Nephron (organoid): ENCODE measurements around the gene GIMAP6.
"Not testable (repeated sequence)": the region's sequence is repeated elsewhere in the genome, so short reads cannot be mapped to it uniquely, and the experiment has no call there.

Source experiments
- H3K27ac Mint-ChIP-seq, 3 experiments: 2 replicates each; pipeline ENCODE4 v1.8.0; 2020; ENCODE audit warnings: mixed read lengths in 3 of 3, mild to moderate bottlenecking in 2 of 3, moderate library complexity in 1 of 3
- H3K27me3 Mint-ChIP-seq: 2 replicates; pipeline ENCODE4 v1.8.0; 2021; ENCODE audit warnings: low read depth, mild to moderate bottlenecking, moderate library complexity, mixed read lengths
- H3K36me3 Mint-ChIP-seq: 2 replicates; pipeline ENCODE4 v1.8.0; 2020; ENCODE audit warnings: low read depth, mixed read lengths
- H3K4me1 Mint-ChIP-seq: 2 replicates; pipeline ENCODE4 v1.8.0; 2020; ENCODE audit warnings: mixed read lengths
- H3K4me3 Mint-ChIP-seq, 3 experiments: 2 replicates each; pipeline ENCODE4 v1.8.0; 2020; ENCODE audit warnings: mild to moderate bottlenecking in 3 of 3, mixed read lengths in 3 of 3, moderate library complexity in 2 of 3
- H3K9me3 Mint-ChIP-seq: 2 replicates; pipeline ENCODE4 v1.8.0; 2020; ENCODE audit warnings: mixed read lengths
- TF ChIP-seq, protein P1 (sequence below), 3 experiments: fragments of 200-600 bp; sonication (generic); IDR thresholded peaks; one replicate each; pipeline ENCODE4 v1.5.0; 2021; ENCODE audit warnings: antibody characterized with exemption in 3 of 3; ENCODE audit not compliant: unreplicated experiment in 3 of 3

GIMAP6 gene

DNA sequence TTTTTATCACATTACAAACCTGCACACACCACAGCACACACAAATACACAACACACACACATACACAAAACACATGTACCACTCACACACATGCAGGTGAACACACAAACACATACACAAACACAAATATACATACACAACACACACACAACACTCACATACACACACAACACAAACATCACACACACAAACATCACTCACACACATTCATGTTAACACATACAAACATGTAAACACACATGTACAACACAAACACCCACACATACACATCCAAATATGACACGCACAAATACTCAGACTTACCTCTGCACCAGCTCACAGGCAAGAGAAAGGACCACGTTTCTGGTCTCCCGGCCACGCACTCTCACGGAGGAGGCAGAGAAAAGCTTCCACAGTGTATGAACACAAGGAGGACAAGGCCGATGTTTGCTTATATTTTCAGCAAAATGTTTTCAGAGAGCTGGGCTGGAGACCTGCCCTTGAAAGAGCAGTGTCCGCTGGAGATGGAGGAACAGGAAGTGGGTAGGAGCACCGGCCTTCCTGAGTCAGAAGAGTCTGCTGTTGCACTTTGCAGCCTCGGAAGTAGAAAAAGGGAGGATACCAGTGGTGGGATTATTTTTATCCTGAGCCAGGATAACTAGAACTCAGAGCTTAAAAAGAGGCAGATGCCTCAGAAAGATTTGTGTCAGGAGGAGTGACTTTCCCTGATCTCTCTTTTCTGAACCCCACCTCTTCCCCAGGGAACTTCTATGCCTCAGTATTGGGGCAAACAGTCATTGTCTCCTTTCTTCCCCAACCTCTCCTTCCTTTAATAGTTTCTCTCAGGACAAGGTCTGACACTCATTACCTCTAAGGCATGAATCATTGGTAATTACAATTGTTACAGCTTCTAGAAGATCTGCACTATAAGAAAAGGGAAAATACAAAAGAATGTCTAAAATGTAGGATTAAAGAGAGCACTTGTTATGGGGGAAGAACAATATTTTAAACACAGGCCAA, at the start of gene GIMAP6:
Gene GIMAP6, minus strand, starts transcription at position 520 of the 999 bp plus-strand sequence. CDS start 2,243 bp downstream, outside the sequence.
- H3K27ac Mint-ChIP-seq: no peak within 1 kb of the TSS
- peak within 1 kb of the TSS in 1 of 3 experiments; percentile 11 for H3K4me3 Mint-ChIP-seq
- peaks cover 4% of the 10 kb centered on the region for H3K9me3 Mint-ChIP-seq
- no peaks in the 10 kb centered on the region for H3K36me3 Mint-ChIP-seq
- TF ChIP-seq, protein P1, sequence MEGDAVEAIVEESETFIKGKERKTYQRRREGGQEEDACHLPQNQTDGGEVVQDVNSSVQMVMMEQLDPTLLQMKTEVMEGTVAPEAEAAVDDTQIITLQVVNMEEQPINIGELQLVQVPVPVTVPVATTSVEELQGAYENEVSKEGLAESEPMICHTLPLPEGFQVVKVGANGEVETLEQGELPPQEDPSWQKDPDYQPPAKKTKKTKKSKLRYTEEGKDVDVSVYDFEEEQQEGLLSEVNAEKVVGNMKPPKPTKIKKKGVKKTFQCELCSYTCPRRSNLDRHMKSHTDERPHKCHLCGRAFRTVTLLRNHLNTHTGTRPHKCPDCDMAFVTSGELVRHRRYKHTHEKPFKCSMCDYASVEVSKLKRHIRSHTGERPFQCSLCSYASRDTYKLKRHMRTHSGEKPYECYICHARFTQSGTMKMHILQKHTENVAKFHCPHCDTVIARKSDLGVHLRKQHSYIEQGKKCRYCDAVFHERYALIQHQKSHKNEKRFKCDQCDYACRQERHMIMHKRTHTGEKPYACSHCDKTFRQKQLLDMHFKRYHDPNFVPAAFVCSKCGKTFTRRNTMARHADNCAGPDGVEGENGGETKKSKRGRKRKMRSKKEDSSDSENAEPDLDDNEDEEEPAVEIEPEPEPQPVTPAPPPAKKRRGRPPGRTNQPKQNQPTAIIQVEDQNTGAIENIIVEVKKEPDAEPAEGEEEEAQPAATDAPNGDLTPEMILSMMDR (IDR thresholded peaks at IDR 0.05; ENCODE audit: unreplicated experiment in 3 of 3): no peak
- no peaks in the 10 kb centered on the region for H3K4me1 Mint-ChIP-seq
- H3K27me3 Mint-ChIP-seq: peaks cover 12% of the 10 kb centered on the region

DNA sequence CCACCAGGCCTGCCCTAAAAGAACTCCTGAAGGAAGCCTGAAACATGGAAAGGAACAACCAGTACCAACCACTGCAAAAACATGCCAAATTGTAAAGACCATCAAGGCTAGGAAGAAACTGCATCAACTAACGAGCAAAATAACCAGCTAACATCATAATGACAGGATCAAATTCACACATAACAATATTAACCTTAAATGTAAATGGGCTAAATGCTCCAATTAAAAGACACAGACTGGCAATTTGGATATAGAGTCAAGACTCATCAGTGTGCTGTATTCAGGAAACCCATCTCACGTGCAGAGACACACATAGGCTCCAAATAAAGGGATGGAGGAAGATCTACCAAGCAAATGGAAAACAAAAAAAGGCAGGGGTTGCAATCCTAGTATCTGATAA, 48.2 kb upstream of the GIMAP6 start:
- H3K27ac Mint-ChIP-seq, H3K4me3 Mint-ChIP-seq, H3K36me3 Mint-ChIP-seq, H3K27me3 Mint-ChIP-seq: not testable (repeated sequence)
- Mint-ChIP-seq H3K4me1 (peaks cover 22% of the 10 kb centered on the region), H3K9me3 (peaks cover 12% of the 10 kb centered on the region)

DNA sequence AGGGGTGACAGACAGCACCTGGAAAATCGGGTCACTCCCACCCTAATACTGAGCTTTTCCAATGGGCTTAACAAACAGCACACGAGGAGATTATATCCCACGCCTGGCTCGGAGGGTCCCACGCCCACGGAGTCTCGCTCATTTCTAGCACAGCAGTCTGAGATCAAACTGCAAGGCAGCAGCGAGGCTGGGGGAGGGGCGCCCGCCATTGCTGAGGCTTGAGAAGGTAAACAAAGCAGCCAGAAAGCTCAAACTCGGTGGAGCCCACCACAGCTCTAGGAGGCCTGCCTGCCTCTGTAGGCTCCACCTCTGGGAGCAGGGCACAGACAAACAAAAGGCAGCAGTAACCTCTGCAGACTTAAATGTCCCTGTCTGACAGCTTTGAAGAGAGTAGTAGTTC, 46.4 kb upstream of the GIMAP6 start:
- H3K36me3 Mint-ChIP-seq, H3K9me3 Mint-ChIP-seq, H3K27ac Mint-ChIP-seq, H3K27me3 Mint-ChIP-seq, H3K4me3 Mint-ChIP-seq: not testable (repeated sequence)
- H3K4me1 Mint-ChIP-seq: peaks cover 20% of the 10 kb centered on the region

- H3K36me3 Mint-ChIP-seq, H3K4me3 Mint-ChIP-seq, H3K27me3 Mint-ChIP-seq, H3K9me3 Mint-ChIP-seq: not testable (repeated sequence)
- Mint-ChIP-seq H3K4me1 (peaks cover 20% of the 10 kb centered on the region), H3K27ac (peak overlapping the region; percentile 38 to 67 (median 49))
These were observed 44.7 kb upstream of the GIMAP6 start for GRCh38 chr7:150676854-150677253.

GRCh38 chr7:150676276-150676675, 44.1 kb upstream of the GIMAP6 start:
- Mint-ChIP-seq H3K4me1 (peaks cover 20% of the 10 kb centered on the region), H3K27ac (peak overlapping the region in 2 of 3 experiments; percentile 45 to 49)
- not testable (repeated sequence) for H3K4me3 Mint-ChIP-seq, H3K36me3 Mint-ChIP-seq, H3K27me3 Mint-ChIP-seq, H3K9me3 Mint-ChIP-seq

DNA sequence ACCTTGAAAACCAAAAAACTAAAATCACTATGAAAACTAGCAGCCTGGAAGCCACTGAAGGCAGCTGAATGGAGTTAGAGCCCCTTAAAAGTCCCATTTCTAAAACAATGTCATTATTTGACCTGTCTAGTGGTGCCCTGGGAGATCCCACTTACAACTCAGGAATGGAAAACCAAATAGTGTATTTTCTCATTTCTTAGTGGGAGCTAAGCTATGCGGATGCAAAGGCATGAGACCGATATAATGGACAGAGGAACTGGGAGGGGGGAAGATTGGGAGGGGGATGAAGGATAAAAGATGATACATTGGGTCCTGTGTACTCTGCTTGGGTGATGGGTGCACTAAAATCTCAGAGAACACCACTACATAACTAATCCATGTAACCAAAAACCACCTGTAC, 43.5 kb upstream of the GIMAP6 start:
- TF ChIP-seq, protein P1 (IDR thresholded peaks at IDR 0.05; ENCODE audit: unreplicated experiment in 3 of 3): no peak
- H3K9me3 Mint-ChIP-seq: peaks cover 9% of the 10 kb centered on the region
- H3K27me3 Mint-ChIP-seq: no peaks in the 10 kb centered on the region
- peaks cover 20% of the 10 kb centered on the region for H3K4me1 Mint-ChIP-seq
- no peak overlapping the region for H3K4me3 Mint-ChIP-seq
- H3K27ac Mint-ChIP-seq: peak overlapping the region in 2 of 3 experiments; percentile 24 to 41
- no peaks in the 10 kb centered on the region for H3K36me3 Mint-ChIP-seq

DNA sequence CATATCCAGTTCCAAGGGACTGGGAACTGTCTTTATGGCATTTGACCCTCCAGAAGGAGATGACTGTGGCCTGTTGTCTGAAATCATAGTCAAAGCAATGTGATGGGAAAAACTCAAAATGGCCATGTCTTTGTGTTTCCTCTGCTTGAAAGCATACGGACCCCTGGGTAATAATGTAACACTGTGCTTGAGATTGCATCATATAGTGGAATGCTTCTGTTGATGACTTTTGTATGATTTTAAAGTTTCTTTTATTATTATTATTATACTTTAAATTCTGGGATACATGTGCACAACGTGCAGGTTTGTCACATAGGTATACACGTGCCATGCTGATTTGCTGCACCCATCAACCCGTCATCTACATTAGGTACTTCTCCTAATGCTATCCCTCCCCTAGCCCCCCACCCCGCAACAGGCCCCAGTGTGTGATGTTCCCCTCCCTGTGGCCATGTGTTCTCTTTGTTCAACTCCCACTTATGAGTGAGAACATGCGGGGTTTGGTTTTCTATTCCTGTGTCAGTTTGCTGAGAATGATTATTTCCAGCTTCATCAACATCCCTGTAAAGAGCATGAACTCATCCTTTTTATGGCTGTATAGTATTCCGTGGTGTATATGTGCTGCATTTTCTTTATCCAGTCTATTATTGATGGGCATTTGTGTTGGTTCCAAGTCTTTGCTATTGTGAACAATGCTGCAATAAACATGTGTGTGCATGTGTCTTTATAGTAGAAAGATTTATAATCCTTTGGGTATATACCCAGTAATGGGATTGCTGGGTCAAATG, 39.8 kb upstream of the GIMAP6 start:
- H3K27me3 Mint-ChIP-seq, H3K36me3 Mint-ChIP-seq, H3K4me3 Mint-ChIP-seq, H3K27ac Mint-ChIP-seq, H3K9me3 Mint-ChIP-seq: not testable (repeated sequence)
- H3K4me1 Mint-ChIP-seq: peaks cover 14% of the 10 kb centered on the region

DNA sequence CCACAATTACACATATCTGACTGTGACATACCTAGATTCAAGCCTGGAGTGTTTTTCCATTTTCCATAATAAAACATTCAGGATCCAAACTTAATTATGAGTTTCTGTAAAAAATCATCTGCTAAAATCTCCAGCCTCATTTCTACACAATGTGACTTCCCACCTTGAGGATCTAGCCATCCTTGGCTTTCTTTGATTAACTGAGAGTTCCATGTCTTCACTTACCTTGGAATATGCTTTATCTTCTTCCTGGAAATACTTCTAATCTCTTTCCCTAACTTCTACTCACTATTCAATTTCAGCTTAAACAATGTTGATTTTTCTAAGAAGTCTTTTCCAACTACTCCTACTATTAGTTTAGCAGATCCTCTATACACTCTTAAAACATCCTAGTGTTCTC, 36.8 kb upstream of the GIMAP6 start:
- no peaks in the 10 kb centered on the region for H3K36me3 Mint-ChIP-seq
- peaks cover 3% of the 10 kb centered on the region for H3K9me3 Mint-ChIP-seq
- H3K27ac Mint-ChIP-seq: no peak overlapping the region
- no peak overlapping the region for H3K4me3 Mint-ChIP-seq
- no peaks in the 10 kb centered on the region for H3K27me3 Mint-ChIP-seq
- H3K4me1 Mint-ChIP-seq: no peaks in the 10 kb centered on the region
- TF ChIP-seq, protein P1 (IDR thresholded peaks at IDR 0.05; ENCODE audit: unreplicated experiment in 3 of 3): no peak
